Activated naive CD8-positive, alpha-beta T cell (primary cell): ENCODE data around the gene HIP1R.

ENCODE experiments used
- H3K27ac Mint-ChIP-seq: one replicate; pipeline ENCODE4 v1.8.0; 2021; ENCODE audit warnings: mixed read lengths
- H3K27me3 Mint-ChIP-seq: one replicate; pipeline ENCODE4 v1.8.0; 2021; ENCODE audit warnings: mixed read lengths
- H3K36me3 Mint-ChIP-seq: one replicate; pipeline ENCODE4 v1.8.0; 2021; ENCODE audit warnings: mixed read lengths
- H3K4me1 Mint-ChIP-seq: one replicate; pipeline ENCODE4 v1.8.0; 2021; ENCODE audit warnings: low read depth, mixed read lengths
- H3K4me3 Mint-ChIP-seq: one replicate; pipeline ENCODE4 v1.8.0; 2021; ENCODE audit warnings: mild to moderate bottlenecking, mixed read lengths
- H3K9me3 Mint-ChIP-seq: one replicate; pipeline ENCODE4 v1.8.0; 2021; ENCODE audit warnings: low read depth, mixed read lengths

The HIP1R gene

DNA sequence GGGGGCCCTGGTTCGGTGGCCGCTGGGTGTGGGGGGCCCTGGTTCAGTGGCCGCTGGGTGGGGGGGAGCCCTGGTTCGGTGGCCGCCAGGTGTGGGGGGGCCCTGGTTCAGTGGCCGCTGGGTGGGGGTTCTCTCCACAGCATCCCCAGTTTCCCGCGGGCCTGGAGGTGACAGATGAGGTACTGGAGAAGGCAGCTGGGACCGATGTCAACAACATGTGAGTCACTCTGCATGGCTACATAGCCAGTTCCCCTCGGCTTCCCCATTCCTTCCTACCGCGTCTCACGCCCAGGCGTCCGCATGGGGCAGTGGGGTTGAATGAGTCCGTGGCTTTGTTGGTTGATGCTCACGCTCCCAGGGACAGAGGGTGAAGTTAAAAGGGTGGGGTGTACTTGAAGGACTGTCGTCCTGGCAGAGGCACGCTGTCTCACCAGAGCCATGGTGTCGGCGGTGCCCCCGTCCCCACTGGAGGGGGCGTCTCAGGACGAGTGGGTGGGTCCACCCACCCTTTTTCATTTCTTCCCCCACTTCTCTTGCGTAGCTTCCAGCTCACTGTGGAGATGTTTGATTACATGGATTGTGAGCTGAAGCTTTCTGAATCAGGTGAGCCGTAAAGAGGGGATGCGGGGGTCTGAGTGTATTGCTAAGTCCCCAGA, 15.6 kb downstream of the HIP1R start:
- no peaks in the 10 kb centered on the region for H3K4me1 Mint-ChIP-seq
- H3K9me3 Mint-ChIP-seq, result no peaks in the 10 kb centered on the region
- no peaks in the 10 kb centered on the region for H3K27me3 Mint-ChIP-seq

DNA sequence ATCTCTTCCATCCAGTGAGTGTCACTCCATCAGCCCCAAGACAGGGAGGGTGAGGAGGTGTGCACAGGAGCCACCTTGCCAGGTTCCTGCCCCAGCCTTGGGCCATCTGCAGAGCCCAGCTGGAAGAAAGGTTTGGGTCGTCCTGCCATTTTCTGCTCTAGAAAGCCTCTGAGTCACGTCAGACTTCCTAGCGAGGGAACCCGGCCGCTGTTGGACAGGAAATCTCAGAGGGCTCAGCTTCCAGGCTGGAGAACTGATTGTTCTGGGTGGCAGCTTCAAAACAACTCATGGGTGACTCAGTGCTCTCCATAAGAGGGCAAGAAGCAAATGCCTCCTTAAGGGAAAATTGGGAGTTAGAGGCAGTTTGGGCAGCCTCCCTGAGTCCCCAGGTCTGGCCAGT, 16.6 kb downstream of the HIP1R start:
- no peaks in the 10 kb centered on the region for H3K4me1 Mint-ChIP-seq
- no peaks in the 10 kb centered on the region for H3K36me3 Mint-ChIP-seq
- no peak overlapping the region for H3K4me3 Mint-ChIP-seq
- H3K27me3 Mint-ChIP-seq, result no peaks in the 10 kb centered on the region
- no peaks in the 10 kb centered on the region for H3K9me3 Mint-ChIP-seq
- no peak overlapping the region for H3K27ac Mint-ChIP-seq

More for the DNA sequence above, 15.6 kb downstream of the HIP1R start:
- H3K27ac Mint-ChIP-seq, result no peak overlapping the region
- H3K36me3 Mint-ChIP-seq, result no peaks in the 10 kb centered on the region
- no peak overlapping the region for H3K4me3 Mint-ChIP-seq

DNA sequence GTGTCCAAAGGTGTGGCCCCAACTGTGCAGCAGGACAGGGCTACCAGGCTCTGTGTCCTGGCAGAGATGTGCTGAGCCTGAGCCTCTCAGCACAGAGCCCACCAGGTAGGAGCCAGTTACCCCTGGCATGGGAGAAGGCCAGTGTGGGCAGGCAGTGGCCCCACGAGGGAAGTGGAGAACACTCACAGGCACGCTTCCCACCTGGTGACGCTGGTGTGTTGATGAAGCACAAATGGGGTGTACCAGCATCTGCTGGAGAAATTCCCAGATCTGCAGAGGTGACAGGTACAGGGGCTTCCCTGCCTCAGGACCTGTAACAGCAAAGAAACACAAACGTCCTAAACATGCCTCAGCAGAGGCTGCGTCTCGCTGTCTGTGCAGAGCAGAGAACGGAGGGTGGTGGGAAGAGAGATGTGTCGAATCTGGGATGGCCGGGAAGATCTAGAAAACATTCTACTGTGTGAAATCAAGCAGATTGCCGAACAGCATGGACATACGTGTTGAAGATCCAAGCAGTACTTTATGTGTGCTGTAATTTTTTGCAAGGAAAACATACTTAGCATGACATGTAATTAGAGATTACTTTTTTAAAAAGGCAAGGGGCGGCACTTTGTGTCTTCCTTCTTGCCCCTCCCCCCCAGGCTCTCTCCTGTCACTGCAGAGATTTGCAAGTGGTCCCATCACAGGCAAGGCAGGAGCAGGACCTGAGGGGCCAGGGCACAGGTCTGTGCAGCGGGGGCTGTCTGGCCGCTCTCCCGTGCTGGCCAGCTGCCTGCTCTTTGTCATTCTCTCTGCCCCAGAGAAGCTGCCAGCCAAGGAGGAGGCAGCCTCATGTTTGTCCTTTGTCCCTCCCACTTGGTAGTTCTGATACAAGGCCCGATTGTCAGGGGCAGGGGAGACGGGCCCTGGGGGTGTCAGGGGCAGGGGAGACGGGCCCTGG, 17.3 kb downstream of the HIP1R start:
- Mint-ChIP-seq H3K27me3 (no peaks in the 10 kb centered on the region), H3K4me1 (no peaks in the 10 kb centered on the region), H3K36me3 (no peaks in the 10 kb centered on the region), H3K9me3 (no peaks in the 10 kb centered on the region), H3K4me3 (no peak overlapping the region), H3K27ac (no peak overlapping the region)

DNA sequence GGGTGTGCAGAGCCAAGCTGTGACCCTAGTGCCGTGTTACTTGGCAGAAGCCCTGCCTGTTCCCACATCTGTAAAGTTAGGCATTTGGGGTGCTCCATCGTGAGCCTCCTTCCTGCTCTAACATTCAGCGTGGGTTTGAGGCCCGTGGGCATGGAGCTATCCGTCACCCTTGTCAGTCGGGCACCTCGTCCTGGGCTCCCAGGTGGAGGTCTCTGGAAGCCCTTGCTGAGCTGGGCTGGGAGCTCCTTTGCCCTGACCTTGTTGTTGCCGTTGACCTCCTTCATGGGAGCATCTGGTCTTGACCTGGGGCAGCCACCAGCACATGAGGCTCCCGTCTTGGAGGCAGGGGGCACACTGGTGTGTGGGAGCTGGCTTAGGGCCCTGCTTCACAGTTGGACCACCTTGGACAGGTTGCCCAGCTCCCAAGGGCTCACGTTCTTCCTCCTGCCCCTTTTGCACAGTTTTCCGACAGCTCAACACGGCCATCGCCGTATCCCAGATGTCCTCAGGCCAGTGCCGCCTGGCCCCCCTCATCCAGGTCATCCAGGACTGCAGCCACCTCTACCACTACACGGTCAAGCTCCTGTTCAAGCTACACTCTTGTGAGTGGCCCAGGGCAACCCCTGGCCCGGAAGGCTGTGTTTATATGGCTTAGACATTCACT, 18.5 kb downstream of the HIP1R start:
- no peaks in the 10 kb centered on the region for H3K9me3 Mint-ChIP-seq
- H3K4me3 Mint-ChIP-seq, result no peak overlapping the region
- no peak overlapping the region for H3K27ac Mint-ChIP-seq
- no peaks in the 10 kb centered on the region for H3K27me3 Mint-ChIP-seq
- H3K36me3 Mint-ChIP-seq, result no peaks in the 10 kb centered on the region
- no peaks in the 10 kb centered on the region for H3K4me1 Mint-ChIP-seq

DNA sequence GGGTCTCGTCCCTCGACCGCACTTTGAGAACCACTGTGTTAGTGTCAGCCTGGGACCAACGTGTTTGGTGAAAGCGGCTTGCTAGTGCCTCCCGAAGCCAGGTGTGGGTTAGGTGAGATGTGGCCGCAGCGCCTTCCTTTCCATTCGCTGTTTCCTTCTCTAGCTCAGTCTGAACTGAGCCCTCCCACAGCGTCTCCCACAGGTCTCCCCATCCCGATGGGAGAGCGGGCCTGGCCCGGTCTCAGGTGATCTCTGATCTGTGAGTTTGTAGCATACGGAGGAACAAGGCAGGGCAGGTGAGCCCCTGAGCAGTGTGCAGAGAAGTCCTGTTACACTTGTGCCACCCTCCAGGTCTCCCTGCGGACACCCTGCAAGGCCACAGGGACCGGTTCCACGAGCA, 19.3 kb downstream of the HIP1R start:
- H3K27ac Mint-ChIP-seq, result no peak overlapping the region
- no peaks in the 10 kb centered on the region for H3K36me3 Mint-ChIP-seq
- no peaks in the 10 kb centered on the region for H3K4me1 Mint-ChIP-seq
- no peaks in the 10 kb centered on the region for H3K9me3 Mint-ChIP-seq
- H3K27me3 Mint-ChIP-seq, result no peaks in the 10 kb centered on the region
- H3K4me3 Mint-ChIP-seq, result no peak overlapping the region

DNA sequence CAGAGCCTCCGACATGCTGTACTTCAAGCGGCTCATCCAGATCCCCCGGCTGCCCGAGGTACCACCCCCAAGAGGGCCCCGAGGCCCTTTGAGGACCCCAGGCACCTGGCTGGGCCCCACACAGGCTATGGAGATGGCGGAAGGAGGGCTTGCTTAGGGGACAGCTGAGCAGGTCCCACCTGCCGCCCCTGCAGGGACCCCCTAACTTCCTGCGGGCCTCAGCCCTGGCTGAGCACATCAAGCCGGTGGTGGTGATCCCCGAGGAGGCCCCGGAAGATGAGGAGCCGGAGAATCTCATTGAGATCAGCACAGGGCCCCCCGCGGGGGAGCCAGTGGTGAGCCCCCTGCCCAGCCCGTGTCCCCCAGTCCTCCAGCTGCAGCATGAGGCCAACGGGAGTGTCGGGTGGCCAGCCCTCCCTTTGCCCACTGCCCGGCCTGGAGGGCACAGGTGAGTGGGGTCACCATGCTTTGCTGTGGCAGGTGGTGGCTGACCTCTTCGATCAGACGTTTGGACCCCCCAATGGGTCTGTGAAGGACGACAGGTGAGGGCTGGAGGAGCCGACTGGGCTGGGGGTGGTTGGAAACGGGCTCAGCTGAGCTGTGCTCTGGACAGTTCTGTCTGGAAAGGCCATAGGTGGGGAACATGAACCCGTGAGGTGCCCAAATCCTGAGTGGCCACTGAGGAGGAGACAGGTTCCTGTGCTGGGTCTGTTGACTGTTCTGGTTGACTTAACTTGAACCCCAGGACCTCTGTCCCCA, 20.0 kb downstream of the HIP1R start:
- Mint-ChIP-seq H3K27ac (no peak overlapping the region), H3K27me3 (no peaks in the 10 kb centered on the region)

DNA sequence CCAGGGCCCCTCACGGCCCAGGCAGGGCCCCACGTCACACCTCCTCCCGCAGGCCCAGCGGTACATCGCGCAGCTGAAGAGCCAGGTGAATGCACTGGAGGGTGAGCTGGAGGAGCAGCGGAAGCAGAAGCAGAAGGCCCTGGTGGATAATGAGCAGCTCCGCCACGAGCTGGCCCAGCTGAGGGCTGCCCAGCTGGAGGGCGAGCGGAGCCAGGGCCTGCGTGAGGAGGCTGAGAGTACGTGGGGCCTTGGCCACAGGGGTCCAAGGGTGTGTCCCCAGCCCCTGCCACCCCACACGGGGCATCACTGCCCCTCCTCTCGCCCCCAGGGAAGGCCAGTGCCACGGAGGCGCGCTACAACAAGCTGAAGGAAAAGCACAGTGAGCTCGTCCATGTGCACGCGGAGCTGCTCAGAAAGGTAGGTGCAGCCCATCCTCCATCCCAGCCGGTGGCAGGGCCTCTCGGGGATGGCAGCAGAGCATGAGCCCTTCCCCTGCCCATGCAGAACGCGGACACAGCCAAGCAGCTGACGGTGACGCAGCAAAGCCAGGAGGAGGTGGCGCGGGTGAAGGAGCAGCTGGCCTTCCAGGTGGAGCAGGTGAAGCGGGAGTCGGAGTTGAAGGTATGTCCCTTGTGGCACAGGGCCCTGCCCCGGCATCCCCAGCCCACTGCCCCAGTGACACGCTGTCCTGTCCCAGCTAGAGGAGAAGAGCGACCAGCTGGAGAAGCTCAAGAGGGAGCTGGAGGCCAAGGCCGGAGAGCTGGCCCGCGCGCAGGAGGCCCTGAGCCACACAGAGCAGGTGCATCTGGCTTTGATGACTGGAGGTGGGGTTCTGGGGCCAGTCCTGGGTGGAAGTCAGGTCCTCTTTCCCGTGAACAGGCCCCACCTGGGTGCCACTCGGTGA, 20.9 kb downstream of the HIP1R start:
- Mint-ChIP-seq H3K36me3 (no peaks in the 10 kb centered on the region), H3K27ac (no peak overlapping the region), H3K4me3 (no peak overlapping the region), H3K4me1 (no peaks in the 10 kb centered on the region), H3K9me3 (no peaks in the 10 kb centered on the region), H3K27me3 (no peaks in the 10 kb centered on the region)

More for the DNA sequence above, 20.0 kb downstream of the HIP1R start:
- Mint-ChIP-seq H3K36me3 (no peaks in the 10 kb centered on the region), H3K4me3 (no peak overlapping the region), H3K4me1 (no peaks in the 10 kb centered on the region), H3K9me3 (no peaks in the 10 kb centered on the region)

DNA sequence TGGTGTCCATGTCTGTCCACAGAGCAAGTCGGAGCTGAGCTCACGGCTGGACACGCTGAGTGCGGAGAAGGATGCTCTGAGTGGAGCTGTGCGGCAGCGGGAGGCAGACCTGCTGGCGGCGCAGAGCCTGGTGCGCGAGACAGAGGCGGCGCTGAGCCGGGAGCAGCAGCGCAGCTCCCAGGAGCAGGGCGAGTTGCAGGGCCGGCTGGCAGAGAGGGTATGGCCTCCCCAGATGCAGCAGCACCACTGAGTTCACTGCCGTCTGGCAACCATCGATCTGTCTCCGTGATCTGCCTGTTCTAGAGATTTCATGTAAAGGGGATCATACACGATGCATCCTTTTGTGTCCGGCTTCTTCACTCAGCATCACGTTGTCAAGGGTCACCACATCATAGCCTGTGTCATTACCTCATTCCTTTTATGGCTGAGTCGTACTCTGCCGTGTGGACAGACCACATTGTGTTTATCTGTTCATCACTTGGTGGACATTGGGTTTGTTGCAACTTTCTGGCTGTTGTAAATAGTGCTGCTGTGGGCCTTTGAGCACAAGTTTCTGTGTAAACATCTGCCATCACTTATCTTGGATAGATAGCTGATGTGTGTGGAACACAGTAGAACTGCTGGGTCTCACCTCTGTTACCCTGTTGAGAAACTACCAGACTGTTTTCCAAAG, 21.9 kb downstream of the HIP1R start:
- Mint-ChIP-seq H3K4me3 (no peak overlapping the region), H3K27ac (no peak overlapping the region), H3K36me3 (no peaks in the 10 kb centered on the region), H3K4me1 (no peaks in the 10 kb centered on the region), H3K9me3 (no peaks in the 10 kb centered on the region), H3K27me3 (no peaks in the 10 kb centered on the region)

DNA sequence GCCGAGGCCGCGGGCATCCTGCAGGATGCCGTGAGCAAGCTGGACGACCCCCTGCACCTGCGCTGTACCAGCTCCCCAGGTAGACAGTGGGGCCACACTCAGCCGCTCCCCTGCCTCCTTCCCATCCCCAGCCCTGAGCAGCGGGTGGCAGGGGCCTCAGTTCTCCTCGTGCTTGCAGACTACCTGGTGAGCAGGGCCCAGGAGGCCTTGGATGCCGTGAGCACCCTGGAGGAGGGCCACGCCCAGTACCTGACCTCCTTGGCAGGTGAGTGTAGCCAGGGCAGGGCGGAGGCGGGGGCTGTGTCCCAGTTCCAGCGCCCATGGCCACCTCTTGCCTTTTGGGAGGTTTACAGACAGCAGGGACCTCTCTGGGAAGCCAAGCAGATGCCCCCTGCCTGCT, 22.9 kb downstream of the HIP1R start:
- no peaks in the 10 kb centered on the region for H3K9me3 Mint-ChIP-seq
- no peak overlapping the region for H3K4me3 Mint-ChIP-seq
- no peaks in the 10 kb centered on the region for H3K36me3 Mint-ChIP-seq
- H3K27ac Mint-ChIP-seq, result no peak overlapping the region
- H3K4me1 Mint-ChIP-seq, result no peaks in the 10 kb centered on the region
- no peaks in the 10 kb centered on the region for H3K27me3 Mint-ChIP-seq

DNA sequence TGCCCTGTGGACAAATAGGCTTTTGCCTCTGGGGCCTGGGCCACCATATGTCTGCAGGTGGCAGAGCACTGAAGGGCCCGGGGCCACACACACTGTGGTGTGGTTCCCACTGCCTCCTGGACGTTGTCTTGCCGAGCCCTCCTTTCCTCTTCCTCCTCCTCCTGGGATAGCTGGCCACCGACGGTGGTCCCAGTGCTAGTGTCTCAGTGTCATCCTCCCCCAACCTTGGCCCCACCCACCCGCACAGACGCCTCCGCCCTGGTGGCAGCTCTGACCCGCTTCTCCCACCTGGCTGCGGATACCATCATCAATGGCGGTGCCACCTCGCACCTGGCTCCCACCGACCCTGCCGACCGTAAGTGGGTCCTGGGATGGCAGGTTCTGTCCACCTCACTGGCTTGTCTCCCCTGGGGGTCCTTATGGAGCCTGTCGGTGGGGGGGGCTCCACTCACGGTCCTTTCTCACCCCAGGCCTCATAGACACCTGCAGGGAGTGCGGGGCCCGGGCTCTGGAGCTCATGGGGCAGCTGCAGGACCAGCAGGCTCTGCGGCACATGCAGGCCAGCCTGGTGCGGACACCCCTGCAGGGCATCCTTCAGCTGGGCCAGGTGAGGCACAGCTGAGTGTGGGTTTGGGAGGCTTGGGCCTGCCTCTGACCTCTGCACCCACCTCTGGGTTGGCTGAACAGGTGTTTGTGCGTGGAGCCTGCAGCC, 23.5 kb downstream of the HIP1R start:
- Mint-ChIP-seq H3K4me1 (no peaks in the 10 kb centered on the region), H3K36me3 (no peaks in the 10 kb centered on the region), H3K9me3 (no peaks in the 10 kb centered on the region), H3K4me3 (no peak overlapping the region), H3K27ac (no peak overlapping the region), H3K27me3 (no peaks in the 10 kb centered on the region)

DNA sequence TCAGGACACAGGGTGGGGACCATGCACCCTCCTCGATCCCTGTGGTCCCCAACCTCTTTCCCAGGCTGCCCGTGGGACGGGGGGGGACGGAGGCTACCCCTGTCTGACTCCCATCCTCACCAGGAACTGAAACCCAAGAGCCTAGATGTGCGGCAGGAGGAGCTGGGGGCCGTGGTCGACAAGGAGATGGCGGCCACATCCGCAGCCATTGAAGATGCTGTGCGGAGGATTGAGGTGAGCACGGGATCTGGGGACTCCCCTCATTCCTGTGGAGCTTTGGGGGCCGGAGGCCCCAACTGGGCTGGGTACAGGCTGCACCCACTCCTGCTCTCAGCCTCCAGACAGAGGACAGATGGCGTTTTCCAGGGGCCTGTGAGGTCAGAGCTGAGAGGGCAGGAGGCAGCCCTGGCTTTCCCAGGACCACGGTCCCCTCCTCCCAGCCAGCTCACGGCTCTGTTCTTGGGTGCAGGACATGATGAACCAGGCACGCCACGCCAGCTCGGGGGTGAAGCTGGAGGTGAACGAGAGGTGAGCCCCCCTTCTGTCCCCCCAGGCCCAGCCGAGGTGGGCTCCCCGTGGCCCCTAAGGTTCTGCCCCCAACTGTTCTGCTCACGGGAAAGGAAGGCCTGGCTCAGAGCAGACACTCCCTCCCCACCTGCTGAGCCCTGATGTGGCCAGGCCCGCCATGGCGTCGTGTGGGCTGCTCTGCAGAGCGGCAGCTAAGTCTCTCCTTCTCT, 24.2 kb downstream of the HIP1R start:
- no peak overlapping the region for H3K4me3 Mint-ChIP-seq
- H3K27me3 Mint-ChIP-seq, result no peaks in the 10 kb centered on the region
- peaks cover 2% of the 10 kb centered on the region for H3K4me1 Mint-ChIP-seq
- H3K9me3 Mint-ChIP-seq, result no peaks in the 10 kb centered on the region
- no peaks in the 10 kb centered on the region for H3K36me3 Mint-ChIP-seq
- no peak overlapping the region for H3K27ac Mint-ChIP-seq

DNA sequence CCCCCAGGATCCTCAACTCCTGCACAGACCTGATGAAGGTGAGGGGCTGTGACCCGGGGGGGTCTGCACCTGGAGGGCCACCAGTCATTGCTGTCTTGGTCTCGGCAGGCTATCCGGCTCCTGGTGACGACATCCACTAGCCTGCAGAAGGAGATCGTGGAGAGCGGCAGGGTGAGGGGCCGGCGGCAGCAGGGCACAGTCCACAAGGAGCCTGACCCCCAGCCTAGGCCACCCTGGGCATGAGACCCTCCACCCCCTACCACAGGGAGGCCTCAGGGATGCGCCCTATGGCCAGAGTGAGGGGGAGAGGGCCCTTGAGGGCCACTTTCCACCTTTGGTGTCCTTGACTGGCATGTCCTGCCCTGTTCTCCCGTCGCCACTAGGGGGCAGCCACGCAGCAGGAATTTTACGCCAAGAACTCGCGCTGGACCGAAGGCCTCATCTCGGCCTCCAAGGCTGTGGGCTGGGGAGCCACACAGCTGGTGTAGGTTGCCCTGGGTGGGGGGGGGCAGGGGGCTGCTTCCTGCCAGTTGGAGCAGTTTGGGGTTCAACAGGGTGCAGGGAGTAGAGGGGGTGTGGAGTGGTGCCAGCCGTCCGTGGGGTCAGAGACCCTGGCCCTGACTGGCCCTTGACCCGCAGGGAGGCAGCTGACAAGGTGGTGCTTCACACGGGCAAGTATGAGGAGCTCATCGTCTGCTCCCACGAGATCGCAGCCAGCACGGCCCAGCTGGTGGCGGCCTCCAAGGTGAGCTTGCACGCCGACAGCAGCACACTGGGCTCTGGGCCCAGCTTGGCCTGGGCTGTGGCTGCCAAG, 25.0 kb downstream of the HIP1R start:
- H3K9me3 Mint-ChIP-seq, result no peaks in the 10 kb centered on the region
- no peak overlapping the region for H3K4me3 Mint-ChIP-seq
- H3K27me3 Mint-ChIP-seq, result no peaks in the 10 kb centered on the region
- H3K4me1 Mint-ChIP-seq, result peaks cover 2% of the 10 kb centered on the region
- H3K36me3 Mint-ChIP-seq, result no peaks in the 10 kb centered on the region
- H3K27ac Mint-ChIP-seq, result no peak overlapping the region
